Measurements from ENCODE around the gene CAMK2G. TPM values are rescaled to one million over a fixed set of nuclear protein-coding genes. Genes with fewer than 3 reads are reported as not detected.

CAMK2G gene
- total RNA-seq, 1 experiment from 2014 or later, result 179 TPM

DNA sequence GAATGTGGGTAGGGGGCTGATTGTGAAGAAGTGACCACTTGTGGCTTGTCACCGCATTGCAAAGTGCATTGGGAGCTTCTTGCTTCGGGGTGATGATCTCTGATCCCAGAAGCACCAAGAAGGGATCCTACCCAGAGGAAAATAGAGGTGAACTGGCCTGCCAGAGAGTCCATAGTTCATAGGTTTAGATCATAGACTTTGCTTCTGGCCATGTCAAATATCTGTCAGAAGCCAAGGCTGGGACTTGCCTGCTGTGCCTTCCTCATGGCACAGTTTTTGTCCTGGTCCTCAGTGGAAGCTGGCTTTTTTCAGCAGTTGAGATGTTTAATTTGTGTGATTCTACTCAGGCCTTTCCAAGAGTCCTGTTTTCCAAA lies 87.9 kb downstream of the CAMK2G start:
- Histone ChIP-seq H4K20me1 (ENCODE audit: low read length) (0 out of 2 replicates have a peak, but pooled peaks cover 11% of the 10 kb centered on the region), H3K79me2 (ENCODE audit: low read length) (peaks cover 64% of the 10 kb centered on the region), H3K4me1 (ENCODE audit: insufficient read depth, low read length) (peaks cover 28% of the 10 kb centered on the region), H2AFZ (ENCODE audit: low read length) (peak overlapping the region; percentile 80), H3K9ac (ENCODE audit: low read length) (peak overlapping the region; percentile 69), H3K27me3 (ENCODE audit: low read length) (no peaks in the 10 kb centered on the region), H3K4me2 (ENCODE audit: low read length) (peak overlapping the region; percentile 85), H3K27ac (ENCODE audit: low read length) (no peak overlapping the region), H3K9me3 (ENCODE audit: low read length) (no peaks in the 10 kb centered on the region), H3K4me3 (ENCODE audit: low read length) (peak overlapping the region; percentile 80), H3K9me2 (replicated peaks; ENCODE audit: low read length) (no peaks in the 10 kb centered on the region), H3K36me3 (ENCODE audit: low read depth, low read length) (peaks cover 22% of the 10 kb centered on the region), H3F3A (ENCODE audit: low read length, unreplicated experiment) (no peaks in the 10 kb centered on the region)
- TF ChIP-seq, protein P1, sequence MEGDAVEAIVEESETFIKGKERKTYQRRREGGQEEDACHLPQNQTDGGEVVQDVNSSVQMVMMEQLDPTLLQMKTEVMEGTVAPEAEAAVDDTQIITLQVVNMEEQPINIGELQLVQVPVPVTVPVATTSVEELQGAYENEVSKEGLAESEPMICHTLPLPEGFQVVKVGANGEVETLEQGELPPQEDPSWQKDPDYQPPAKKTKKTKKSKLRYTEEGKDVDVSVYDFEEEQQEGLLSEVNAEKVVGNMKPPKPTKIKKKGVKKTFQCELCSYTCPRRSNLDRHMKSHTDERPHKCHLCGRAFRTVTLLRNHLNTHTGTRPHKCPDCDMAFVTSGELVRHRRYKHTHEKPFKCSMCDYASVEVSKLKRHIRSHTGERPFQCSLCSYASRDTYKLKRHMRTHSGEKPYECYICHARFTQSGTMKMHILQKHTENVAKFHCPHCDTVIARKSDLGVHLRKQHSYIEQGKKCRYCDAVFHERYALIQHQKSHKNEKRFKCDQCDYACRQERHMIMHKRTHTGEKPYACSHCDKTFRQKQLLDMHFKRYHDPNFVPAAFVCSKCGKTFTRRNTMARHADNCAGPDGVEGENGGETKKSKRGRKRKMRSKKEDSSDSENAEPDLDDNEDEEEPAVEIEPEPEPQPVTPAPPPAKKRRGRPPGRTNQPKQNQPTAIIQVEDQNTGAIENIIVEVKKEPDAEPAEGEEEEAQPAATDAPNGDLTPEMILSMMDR (conservative IDR thresholded peaks at IDR 0.05; ENCODE audit: low read depth, low read length), result 0 out of 2 replicates have a peak, but pooled peaks have one; percentile 47
- TF ChIP-seq EZH2phosphoT487 (IDR thresholded peaks at IDR 0.05; ENCODE audit: borderline replicate concordance, low read length), result no peak
- BruUV-seq (replicated peaks), result no TSS peak
- intact Hi-C loops (cut with micrococcal nuclease), result loop anchor here (5.0 kb wide), 1 partner anchor 134 kb away; no protein-coding TSS in a partner anchor
- POLR2A ChIA-PET (ENCODE audit: unreplicated experiment), result interaction anchor here (0.5 to 0.9 kb wide), 3 partner anchors 8 to 270 kb away, joined by 3 to 4 read pairs (median 3); a partner anchor contains a TSS
- ATAC-seq (no peak), DNase-seq (no peak)
- CTCF ChIA-PET, result interaction anchor here (0.6 to 1.3 kb wide), 3 partner anchors 14 to 125 kb away, joined by 3 to 6 read pairs (median 4); no protein-coding TSS in a partner anchor

DNA sequence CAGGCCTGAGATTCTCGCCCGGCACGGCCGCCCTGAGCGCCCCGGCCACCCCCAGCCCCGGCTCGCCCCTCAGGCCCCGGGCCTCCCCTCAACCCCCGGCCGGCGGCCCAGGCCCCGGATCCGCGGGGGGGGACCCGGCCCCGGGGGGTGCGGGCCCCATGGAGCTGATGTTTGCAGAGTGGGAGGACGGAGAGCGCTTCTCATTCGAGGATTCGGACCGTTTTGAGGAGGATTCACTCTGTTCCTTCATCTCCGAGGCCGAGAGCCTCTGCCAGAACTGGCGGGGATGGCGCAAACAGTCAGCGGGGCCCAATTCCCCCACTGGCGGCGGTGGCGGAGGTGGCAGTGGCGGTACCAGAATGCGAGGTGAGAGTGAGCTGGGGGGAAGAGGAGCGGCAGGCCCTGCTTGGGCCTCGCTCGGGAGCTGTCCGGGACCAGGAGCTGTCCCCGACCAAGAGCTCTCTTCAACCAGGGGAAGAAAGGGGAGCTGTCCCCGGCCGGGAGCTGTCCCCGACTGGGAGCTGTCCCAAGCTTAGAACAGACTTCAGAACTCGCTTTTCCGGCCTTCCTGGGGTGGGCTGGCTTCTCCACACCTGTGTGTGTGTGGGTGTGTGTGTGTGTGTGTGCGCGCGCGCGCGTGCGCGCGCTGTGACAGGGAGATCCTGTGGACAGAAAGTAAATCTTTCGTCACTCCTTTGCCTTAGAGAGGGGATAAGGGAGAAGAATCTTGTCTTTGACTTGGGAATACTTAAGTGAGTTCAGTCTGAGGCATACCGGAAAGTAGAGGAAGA lies 88.4 kb downstream of the CAMK2G start:
- Histone ChIP-seq H3K9me2 (replicated peaks; ENCODE audit: low read length) (no peaks in the 10 kb centered on the region), H3F3A (ENCODE audit: low read length, unreplicated experiment) (no peaks in the 10 kb centered on the region), H2AFZ (ENCODE audit: low read length) (peak overlapping the region; percentile 80), H3K4me2 (ENCODE audit: low read length) (peak overlapping the region; percentile 85), H3K4me3 (ENCODE audit: low read length) (peak overlapping the region; percentile 80), H3K27ac (ENCODE audit: low read length) (peak overlapping the region; percentile 36), H3K79me2 (ENCODE audit: low read length) (peaks cover 70% of the 10 kb centered on the region), H3K36me3 (ENCODE audit: low read depth, low read length) (peaks cover 16% of the 10 kb centered on the region), H3K4me1 (ENCODE audit: insufficient read depth, low read length) (peaks cover 32% of the 10 kb centered on the region), H3K9me3 (ENCODE audit: low read length) (no peaks in the 10 kb centered on the region), H3K9ac (ENCODE audit: low read length) (peak overlapping the region; percentile 69), H4K20me1 (ENCODE audit: low read length) (0 out of 2 replicates have a peak, but pooled peaks cover 11% of the 10 kb centered on the region), H3K27me3 (ENCODE audit: low read length) (no peaks in the 10 kb centered on the region)
- TF ChIP-seq EZH2 (IDR thresholded peaks at IDR 0.05; ENCODE audit: low read length, unreplicated experiment), result no peak
- TF ChIP-seq, protein P1 (conservative IDR thresholded peaks at IDR 0.05; ENCODE audit: low read depth, low read length), result no peak; the same call in 1 of the 2 replicates
- no peak for TF ChIP-seq EZH2phosphoT487 (IDR thresholded peaks at IDR 0.05; ENCODE audit: borderline replicate concordance, low read length)
- ATAC-seq (peak; percentile 19), DNase-seq (peak; percentile 89)
- BruUV-seq (replicated peaks), result TSS peak; percentile 21
- intact Hi-C loops (cut with micrococcal nuclease), result loop anchor here (1.0 to 5.0 kb wide), 5 partner anchors 13 to 134 kb away; partner anchors contain the start of genes NDST2 and SEC24C
- POLR2A ChIA-PET (ENCODE audit: unreplicated experiment), result interaction anchor here (0.5 to 1.2 kb wide), 6 partner anchors 8 to 270 kb away, joined by 3 to 5 read pairs (median 3); a partner anchor contains a TSS
- CTCF ChIA-PET, result interaction anchor here (0.6 to 1.3 kb wide), 3 partner anchors 13 to 125 kb away, joined by 3 to 6 read pairs (median 4); no protein-coding TSS in a partner anchor
